Stimulated activated CD4-positive, alpha-beta T cell treated with anti-CD3 and anti-CD28 coated beads, Interleukin-4, amount 100 ng/mL, for 4 hours (primary cell): ENCODE measurements around the gene ADCY1.
"Not testable (repeated sequence)": the region's sequence is repeated elsewhere in the genome, so short reads cannot be mapped to it uniquely, and the experiment has no call there.

Experiments used
- DNase-seq, 2 experiments: peaks; one replicate each; pipeline ENCODE4 v3.0.0-alpha.2; 2020

The ADCY1 gene

GRCh38 chr7:45715471-45716352 lies 141.5 kb downstream of the ADCY1 start:
- no peak for DNase-seq

DNA sequence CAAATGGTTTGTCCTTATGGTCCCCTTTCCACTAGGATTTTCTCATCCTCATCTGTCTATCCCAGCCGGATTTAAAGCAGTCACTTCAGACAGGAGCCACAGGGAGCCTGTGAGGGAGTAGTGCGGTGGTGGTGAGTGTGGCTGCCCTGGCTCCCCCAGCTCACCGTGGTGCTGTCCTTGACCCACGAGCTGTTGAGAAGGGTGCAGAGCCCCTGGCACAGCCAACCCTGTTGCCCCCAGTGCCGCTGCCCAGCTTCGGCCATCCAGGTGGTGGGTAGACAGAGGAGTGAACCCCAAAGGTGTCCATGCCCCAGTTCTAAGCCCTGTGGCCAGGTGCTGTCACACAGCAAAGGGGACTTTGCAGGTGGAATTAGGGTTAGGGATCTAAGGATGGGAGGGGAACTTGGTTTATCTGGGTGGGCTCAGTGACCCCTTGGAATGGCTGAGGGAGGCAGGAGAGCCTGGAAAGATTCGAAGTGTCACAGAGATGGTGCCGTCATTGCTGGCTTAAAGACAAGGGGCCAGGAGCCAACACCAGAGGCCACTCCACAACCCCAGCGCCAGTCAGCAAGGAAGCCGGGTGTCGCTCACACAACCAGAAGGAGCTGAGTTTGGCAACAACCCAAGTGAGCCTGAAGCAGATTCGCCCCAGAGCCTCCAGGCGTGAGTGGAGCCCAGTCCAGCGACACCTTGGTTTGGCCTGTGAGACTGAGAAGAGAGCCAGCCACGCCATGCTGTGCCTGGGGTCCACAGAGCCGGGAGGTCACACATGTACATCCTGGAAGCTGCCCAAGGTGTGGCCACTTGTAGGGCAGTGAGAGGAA lies 142.4 kb downstream of the ADCY1 start:
- no peak for DNase-seq

DNA sequence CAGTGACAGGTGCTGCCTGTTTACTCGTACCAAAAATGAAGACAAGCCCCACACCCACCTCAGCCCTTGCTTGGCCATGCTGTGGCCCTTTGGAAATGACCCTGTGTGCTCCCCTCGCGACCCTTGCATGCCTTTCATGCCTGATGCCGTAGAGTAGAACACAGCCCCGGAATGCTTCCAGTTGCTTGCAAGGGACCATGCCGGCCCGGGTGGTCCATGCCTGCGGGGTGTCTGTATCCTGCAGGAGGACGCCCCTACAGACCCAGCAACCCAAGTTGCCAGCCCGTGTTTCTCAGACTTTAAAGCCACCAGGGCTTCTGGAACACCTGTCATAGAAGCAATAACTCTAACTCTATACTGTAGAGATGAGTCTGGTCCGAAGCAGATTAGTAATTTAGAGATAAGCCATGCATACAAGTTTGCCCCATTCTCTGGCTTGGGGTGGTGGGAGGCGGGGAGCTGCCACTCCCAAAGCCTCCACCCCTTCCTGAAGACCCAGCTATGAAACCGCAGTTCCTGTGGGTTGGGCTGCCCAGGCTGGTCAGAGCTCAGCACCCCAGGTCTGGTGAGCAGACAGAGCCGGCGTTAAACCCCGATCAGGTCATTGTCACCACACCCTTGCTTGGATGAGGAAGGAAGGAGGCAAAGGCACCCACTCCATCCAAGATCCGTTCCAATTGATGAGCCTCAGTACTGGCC lies 143.5 kb downstream of the ADCY1 start:
- no peak for DNase-seq

DNA sequence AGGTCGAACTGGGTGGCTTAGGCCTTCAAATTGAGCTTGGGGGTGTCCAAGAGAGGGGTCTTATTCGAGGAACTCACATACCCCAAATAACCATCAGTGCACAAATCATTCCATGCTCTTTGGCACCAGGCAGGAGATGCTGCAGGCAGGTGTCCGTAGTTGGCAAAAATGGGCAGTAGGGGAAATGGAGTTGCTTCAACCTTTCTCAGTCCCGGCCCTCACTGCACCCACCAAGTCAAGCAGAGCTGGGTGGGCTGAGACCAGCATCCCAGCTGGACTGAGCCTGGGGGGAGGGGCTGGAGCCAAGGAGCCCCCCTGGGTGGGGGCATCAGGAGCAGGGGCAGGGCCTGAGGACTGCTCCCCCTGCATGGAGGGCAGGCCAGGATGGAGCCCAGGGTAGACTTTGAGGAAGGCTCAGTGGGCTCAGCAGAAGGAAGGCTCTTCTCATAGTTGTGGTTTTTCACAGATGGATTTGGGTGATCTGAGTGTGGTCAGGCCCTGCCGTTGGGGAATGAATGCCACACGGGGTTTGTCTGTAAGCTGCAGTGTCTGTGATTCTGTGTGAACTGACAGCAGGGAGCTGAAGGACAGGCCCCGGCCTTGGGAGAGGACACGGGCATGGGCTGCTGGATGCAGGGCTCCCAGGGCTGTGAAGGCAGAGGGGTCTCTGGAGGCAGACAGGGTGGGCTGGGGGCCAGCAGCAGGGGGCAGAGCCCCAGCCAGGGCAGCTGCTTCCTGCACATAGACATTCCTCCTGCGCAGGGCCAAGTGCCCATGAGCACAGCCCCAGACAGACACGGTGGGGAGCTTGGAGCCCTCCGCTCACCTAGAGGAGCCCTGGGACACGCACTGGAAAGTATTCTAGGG lies 144.5 kb downstream of the ADCY1 start:
- no peak for DNase-seq

GRCh38 chr7:45720989-45721388 lies 146.8 kb downstream of the ADCY1 start:
- DNase-seq, result no peak

DNA sequence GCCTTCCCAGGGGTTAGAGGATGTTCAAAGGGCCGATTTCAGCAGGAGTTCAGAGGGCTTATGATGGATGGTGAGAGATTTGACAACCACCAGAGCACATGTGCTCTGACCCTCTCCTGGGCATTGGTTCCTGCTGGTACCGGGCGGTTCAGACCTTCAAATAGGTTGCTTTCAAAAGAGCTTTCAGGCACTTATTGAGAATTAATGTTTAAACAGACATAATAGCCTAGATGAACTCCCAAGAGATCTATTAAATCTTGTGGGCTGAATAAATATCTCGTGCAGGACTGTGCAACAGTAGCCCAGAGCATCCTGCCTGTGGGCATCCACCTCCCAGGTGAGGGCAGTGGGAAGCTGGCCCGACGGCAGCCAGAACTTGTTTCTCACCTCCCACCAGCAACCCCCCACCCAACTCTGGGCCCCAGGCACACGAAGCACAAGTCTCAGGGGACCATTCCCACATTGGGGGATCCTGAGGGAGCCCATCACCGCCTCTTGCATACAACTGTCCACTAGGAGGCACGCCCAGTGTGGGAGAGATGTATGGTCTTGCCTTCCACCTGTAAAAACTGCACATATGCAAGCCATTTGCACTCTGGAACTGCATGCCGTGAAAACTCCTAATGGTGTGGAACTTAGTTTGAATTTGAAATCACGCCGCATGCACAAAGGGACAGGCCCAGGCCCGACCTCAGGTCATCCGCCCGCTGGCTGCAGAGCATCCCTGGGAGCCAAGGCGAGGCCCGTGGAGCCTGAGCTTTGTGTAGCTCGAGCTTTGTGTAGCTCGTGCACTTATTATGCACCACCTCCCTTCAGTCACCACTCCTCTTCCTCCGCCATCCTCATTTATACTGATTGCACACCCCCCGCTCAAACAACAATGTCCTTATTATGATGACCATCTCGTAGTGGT lies 147.8 kb downstream of the ADCY1 start:
- DNase-seq, result no peak

DNA sequence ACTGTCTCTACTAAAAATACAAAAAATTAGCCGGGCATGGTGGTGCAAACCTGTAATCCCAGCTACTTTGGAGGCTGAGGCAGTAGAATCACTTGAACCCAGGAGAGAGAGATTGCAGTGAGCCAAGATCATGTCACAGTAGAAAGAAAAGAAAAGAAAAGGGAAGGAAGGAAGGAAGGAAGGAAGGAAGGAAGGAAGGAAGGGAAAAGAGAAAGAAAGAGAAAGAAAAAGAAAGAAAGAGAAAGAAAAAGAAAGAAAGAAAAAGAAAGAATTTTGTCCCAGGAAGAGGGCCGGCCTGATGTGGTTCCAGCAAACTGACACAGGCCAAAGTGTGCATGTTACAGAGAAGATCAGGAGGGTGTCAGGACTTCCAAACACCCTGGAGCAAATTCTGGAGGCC lies 151.1 kb downstream of the ADCY1 start:
- DNase-seq, result not testable (repeated sequence)

GRCh38 chr7:45726883-45727282 lies 152.7 kb downstream of the ADCY1 start:
- no peak for DNase-seq

DNA sequence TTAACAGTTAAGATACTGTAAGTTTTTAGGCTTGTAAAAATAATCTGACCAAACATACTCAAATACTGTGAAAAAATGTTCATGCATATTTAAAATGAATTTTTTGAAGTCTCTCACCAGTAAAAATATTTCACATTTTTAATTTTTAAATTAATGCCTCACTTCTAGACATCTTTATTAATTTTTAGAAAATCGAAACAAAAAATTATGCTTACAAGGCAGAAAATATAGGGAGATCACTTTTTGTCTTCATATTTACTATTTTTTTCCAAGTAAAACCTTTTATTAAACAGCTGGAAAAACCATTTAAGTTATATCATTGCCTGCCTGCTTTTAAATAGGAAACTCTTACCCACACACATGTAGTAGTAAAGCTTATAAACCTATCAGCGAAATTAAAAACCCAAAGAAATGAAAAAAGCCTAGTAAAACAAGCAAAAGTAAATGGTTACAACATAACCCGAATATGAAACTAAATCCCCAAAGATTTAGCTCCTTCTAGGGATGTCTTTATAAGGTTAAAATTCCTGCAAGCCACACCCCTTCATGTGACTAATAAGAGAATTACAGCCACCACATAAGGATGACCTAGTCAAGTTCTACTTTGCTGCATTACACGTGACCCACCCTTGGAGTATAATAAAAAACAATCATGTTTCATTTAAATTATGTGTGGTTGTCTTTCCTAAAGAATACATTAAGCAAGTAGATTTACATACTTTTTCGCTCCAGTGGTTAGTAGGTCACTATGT lies 157.7 kb downstream of the ADCY1 start:
- DNase-seq, result not testable (repeated sequence)

- DNase-seq, result not testable (repeated sequence)
These were observed 164.8 kb downstream of the ADCY1 start for GRCh38 chr7:45738920-45739319.

DNA sequence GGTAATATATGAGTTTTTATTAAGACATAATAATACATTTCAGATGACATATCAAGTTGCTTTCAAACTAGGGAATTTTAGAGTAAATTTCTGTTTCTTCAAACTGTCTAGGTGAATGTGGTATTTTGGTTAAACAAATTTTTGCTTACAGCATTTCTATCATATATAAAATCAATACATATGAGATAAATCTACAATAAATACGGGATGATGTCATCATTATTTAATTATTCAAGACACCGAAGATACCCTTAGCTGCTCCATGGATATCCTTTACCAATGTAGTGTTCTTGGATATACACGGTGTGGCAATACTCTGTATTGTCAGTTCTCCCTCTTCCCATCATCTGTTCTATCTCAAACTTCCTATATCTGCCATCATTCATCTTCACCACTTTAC lies 166.4 kb downstream of the ADCY1 start:
- DNase-seq, result not testable (repeated sequence)

DNA sequence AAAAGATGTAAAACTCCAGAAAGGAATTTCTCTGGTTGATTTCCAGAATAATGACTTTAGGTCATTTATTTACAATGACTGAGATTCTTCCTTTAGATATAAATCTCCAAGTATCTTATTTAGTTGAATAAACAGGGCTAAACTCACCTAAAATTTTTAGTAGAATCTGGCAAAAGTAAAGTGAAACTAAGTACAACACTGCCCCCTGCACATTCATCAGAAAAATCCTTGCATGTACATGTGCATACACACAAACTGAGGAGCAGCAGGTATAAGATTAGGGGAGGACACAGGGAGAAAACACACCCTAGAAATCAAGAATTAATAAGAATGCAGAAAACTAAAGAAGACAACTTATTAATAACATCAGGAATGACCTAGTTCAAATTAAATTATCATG lies 174.8 kb downstream of the ADCY1 start:
- DNase-seq, result not testable (repeated sequence)

DNA sequence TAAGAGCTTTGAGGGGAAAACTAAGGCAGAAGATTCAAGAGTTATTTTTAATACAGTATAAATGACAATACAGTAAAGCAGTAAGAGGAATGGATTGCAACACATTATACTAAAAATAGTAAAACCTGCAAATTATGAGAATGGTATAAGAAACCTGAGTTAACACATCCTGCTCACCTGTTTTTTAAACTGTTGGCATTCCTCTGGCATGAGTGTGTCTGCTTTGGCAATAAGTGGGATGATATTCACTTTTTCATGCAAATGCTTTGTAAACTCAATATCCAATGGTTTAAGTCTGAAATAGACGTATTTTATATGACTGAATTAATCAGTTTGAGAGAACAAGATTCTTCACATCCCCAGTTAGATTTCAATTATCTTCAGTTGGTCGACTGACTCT lies 177.2 kb downstream of the ADCY1 start:
- not testable (repeated sequence) for DNase-seq

DNA sequence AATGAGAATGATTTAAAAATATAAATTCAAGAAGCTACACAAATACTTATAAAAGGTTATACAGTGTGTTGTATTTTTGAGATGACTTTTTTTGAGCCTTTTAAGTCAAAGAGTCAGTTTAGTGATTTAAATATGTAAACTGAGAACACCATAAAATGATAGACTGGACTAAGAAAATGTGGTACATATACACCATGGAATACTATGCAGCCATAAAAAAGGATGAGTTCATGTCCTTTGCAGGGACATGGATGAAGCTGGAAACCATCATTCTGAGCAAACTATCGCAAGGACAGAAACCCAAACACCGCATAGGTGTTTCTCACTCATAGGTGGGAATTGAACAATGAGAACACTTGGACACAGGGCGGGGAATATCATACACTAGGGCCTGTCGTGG lies 182.2 kb downstream of the ADCY1 start:
- DNase-seq, result not testable (repeated sequence)

DNA sequence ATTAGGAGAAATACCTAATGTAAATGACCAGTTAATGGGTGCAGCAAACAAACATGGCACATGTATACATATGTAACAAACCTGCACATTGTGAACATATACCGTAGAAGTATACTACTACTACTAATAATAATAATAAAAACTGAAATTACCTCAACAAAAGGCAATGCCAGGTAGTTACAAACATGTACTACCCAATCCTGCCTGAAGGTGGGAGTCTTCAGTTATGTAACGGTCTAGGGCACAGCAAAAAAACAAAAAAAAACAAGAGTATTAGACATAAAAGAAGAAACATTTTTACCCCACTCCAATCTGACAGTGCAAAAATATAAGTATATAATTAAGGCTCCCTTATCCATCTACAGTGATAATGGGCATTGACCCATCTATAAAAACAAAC lies 182.6 kb downstream of the ADCY1 start:
- not testable (repeated sequence) for DNase-seq

- DNase-seq, result not testable (repeated sequence)
These were observed 185.3 kb downstream of the ADCY1 start for GRCh38 chr7:45759464-45759863.

GRCh38 chr7:45761545-45762205 lies 187.5 kb downstream of the ADCY1 start:
- not testable (repeated sequence) for DNase-seq

GRCh38 chr7:45762225-45762994 lies 188.2 kb downstream of the ADCY1 start:
- DNase-seq, result not testable (repeated sequence)
